CD14-positive monocyte (primary cell): ENCODE results near the gene RAB11FIP4. TPM values are rescaled to one million over a fixed set of nuclear protein-coding genes. Genes with fewer than 3 reads are reported as not detected.

Source experiments
- DNase-seq, 3 donors: peaks; one replicate each; pipeline ENCODE4 v3.0.0-alpha.2; 2011 to 2022
- H2AFZ ChIP-seq: 2 replicates; pipeline ENCODE4 v1.6.0; 2012; ENCODE audit warnings: mild to moderate bottlenecking, low read depth, low read length, inconsistent platforms; ENCODE audit not compliant: insufficient read depth, poor library complexity, severe bottlenecking
- H3K27ac ChIP-seq, 2 donors: 1 replicate in 1 of 2; 2 replicates in 1 of 2; pipeline ENCODE4 v1.5.1; 2012 to 2013; ENCODE audit warnings: low read length in 2 of 2, control low read depth in 1 of 2, inconsistent platforms in 1 of 2, low read depth in 1 of 2, mild to moderate bottlenecking in 1 of 2
- H3K27me3 ChIP-seq, 2 donors: one replicate each; pipeline versions ENCODE4 v1.6.0 to v1.6.1; 2011 to 2013; ENCODE audit warnings: low read length in 2 of 2; ENCODE audit not compliant: control insufficient read depth in 2 of 2, insufficient read depth in 2 of 2
- H3K36me3 ChIP-seq, 2 donors: replicated peaks in 1 of 2; 1 replicate in 1 of 2; 2 replicates in 1 of 2; pipeline versions ENCODE4 v1.5.1 to v1.6.1; 2012 to 2013; ENCODE audit warnings: low read length in 2 of 2, control low read depth in 1 of 2, inconsistent platforms in 1 of 2, mild to moderate bottlenecking in 1 of 2; ENCODE audit not compliant: insufficient read depth in 2 of 2, control insufficient read depth in 1 of 2
- H3K4me1 ChIP-seq, 2 donors: 1 replicate in 1 of 2; 2 replicates in 1 of 2; pipeline versions ENCODE4 v1.5.1 to v1.6.1; 2012 to 2013; ENCODE audit warnings: low read length in 2 of 2, control low read depth in 1 of 2, inconsistent platforms in 1 of 2, mild to moderate bottlenecking in 1 of 2, moderate library complexity in 1 of 2; ENCODE audit not compliant: insufficient read depth in 2 of 2, control insufficient read depth in 1 of 2
- H3K4me2 ChIP-seq: replicated peaks from 2 replicates; pipeline ENCODE3; 2012; ENCODE audit warnings: low read length, moderate library complexity, mild to moderate bottlenecking; ENCODE audit not compliant: poor library complexity, severe bottlenecking; ENCODE audit errors: extremely low read depth
- H3K4me3 ChIP-seq, 3 experiments: fragments of 200-600 bp in 1 of 3; sonication (generic) in 1 of 3; replicated peaks in 1 of 3; 1 replicate in 2 of 3; 2 replicates in 1 of 3; pipeline ENCODE4 v1.5.1; 2011 to 2013; ENCODE audit warnings: low read length in 3 of 3, mild to moderate bottlenecking in 3 of 3, control low read depth in 2 of 3, low read depth in 2 of 3, inconsistent platforms in 1 of 3, moderate library complexity in 1 of 3
- H3K79me2 ChIP-seq: 2 replicates; pipeline ENCODE4 v1.6.0; 2012; ENCODE audit warnings: mild to moderate bottlenecking, control low read depth, inconsistent platforms, low read length, moderate library complexity; ENCODE audit not compliant: insufficient read depth
- H3K9ac ChIP-seq: 2 replicates; pipeline ENCODE4 v1.6.0; 2017; ENCODE audit warnings: low read length, mild to moderate bottlenecking; ENCODE audit not compliant: insufficient read depth, poor library complexity, severe bottlenecking
- H3K9me3 ChIP-seq, 2 donors: replicated peaks in 1 of 2; 1 replicate in 1 of 2; 2 replicates in 1 of 2; pipeline versions ENCODE4 v1.5.1 to v1.6.1; 2012 to 2013; ENCODE audit warnings: low read length in 2 of 2, control low read depth in 1 of 2; ENCODE audit not compliant: control insufficient read depth in 1 of 2, insufficient read depth in 1 of 2
- H4K20me1 ChIP-seq: 2 replicates; pipeline ENCODE4 v1.6.0; 2012; ENCODE audit warnings: mild to moderate bottlenecking, low read length, control low read depth, moderate library complexity; ENCODE audit not compliant: insufficient read depth
- H3K27ac Mint-ChIP-seq, 7 donors: one replicate each; pipeline ENCODE4 v1.8.0; 2020; ENCODE audit warnings: mild to moderate bottlenecking in 7 of 7, mixed read lengths in 7 of 7, moderate library complexity in 6 of 7, inconsistent platforms in 2 of 7
- H3K27me3 Mint-ChIP-seq, 3 donors: one replicate each; pipeline ENCODE4 v1.8.0; 2021 to 2022; ENCODE audit warnings: low read depth in 3 of 3, mild to moderate bottlenecking in 3 of 3, mixed read lengths in 3 of 3, moderate library complexity in 3 of 3, inconsistent platforms in 1 of 3
- H3K36me3 Mint-ChIP-seq, 2 donors: one replicate each; pipeline ENCODE4 v1.8.0; 2020; ENCODE audit warnings: mixed read lengths in 2 of 2, inconsistent platforms in 1 of 2, mild to moderate bottlenecking in 1 of 2
- H3K4me1 Mint-ChIP-seq: one replicate; pipeline ENCODE4 v1.8.0; 2020; ENCODE audit warnings: mild to moderate bottlenecking, mixed read lengths
- H3K4me3 Mint-ChIP-seq, 2 donors: one replicate each; pipeline ENCODE4 v1.8.0; 2020; ENCODE audit warnings: mild to moderate bottlenecking in 2 of 2, mixed read lengths in 2 of 2, moderate library complexity in 1 of 2
- H3K9me3 Mint-ChIP-seq, 7 donors: one replicate each; pipeline ENCODE4 v1.8.0; 2020 to 2022; ENCODE audit warnings: mixed read lengths in 7 of 7, mild to moderate bottlenecking in 6 of 7, moderate library complexity in 6 of 7, inconsistent platforms in 2 of 7
- CTCF ChIP-seq: fragments of 200-600 bp; IDR thresholded peaks from one replicate; pipeline ENCODE4 v1.8.0; 2022; ENCODE audit warnings: antibody characterized with exemption, mild to moderate bottlenecking
- WGBS: methylation state at CpG from one replicate; pipeline ENCODE4 v1.1.5; 2013; ENCODE audit warnings: missing lambda C conversion rate; ENCODE audit not compliant: insufficient coverage; 5-methylcytosine and 5-hydroxymethylcytosine counted together
- intact Hi-C, 2 donors: fragments of 100-400 bp; cut with micrococcal nuclease; formaldehyde crosslinking; loops; one replicate each; pipeline versions ENCODE4 v1.15.0 to v1.15.1; 2023
- polyA plus RNA-seq, 3 donors: library from polyadenylated mRNA; depleted of rRNA in 1 of 3; unstranded in 2 of 3; stranded (reverse) in 1 of 3; fragments of 300-500 nt in 2 of 3; fragments of >200 nt in 1 of 3; fragmentation: Illumina TruSeq in 2 of 3; gene quantifications; 1 replicate in 2 of 3; 2 replicates in 1 of 3; pipeline ENCODE4 v1.2.3, GENCODE V29; 2012 to 2021

Gene RAB11FIP4
- polyA plus RNA-seq, 3 donors = 10.4 to 21.9 (median 16.2) TPM

GRCh38 chr17:31443386-31443785 lies 51.9 kb downstream of the RAB11FIP4 start:
- TF ChIP-seq CTCF = no peak
- no peak for DNase-seq
- intact Hi-C loops = no loop called here
- Mint-ChIP-seq H3K27me3 (peaks cover 6 to 13% (median 13%) of the 10 kb centered on the region in 3 donors), H3K36me3 (no peaks in the 10 kb centered on the region), H3K27ac (peak overlapping the region in 2 of 7 donors; percentile 25 to 55), H3K4me1 (peaks cover 2% of the 10 kb centered on the region), H3K4me3 (no peak overlapping the region), H3K9me3 (peaks cover 0 to 2% (median 0%) of the 10 kb centered on the region in 7 donors)
- Histone ChIP-seq H2AFZ (no peak overlapping the region), H3K9me3 (no peaks in the 10 kb centered on the region), H3K36me3 (no peaks in the 10 kb centered on the region), H3K4me3 (no peak overlapping the region), H3K4me1 (peaks cover 0 to 1% of the 10 kb centered on the region in 2 donors), H3K4me2 (no peak overlapping the region), H4K20me1 (no peaks in the 10 kb centered on the region), H3K27me3 (no peaks in the 10 kb centered on the region), H3K79me2 (no peaks in the 10 kb centered on the region), H3K27ac (no peak overlapping the region), H3K9ac (no peak overlapping the region)
- WGBS = 100% methylated on average over 4 of the region's 7 CpGs

- Histone ChIP-seq H3K9me3 (no peaks in the 10 kb centered on the region), H3K27ac (no peak overlapping the region), H2AFZ (no peak overlapping the region), H3K79me2 (no peaks in the 10 kb centered on the region), H4K20me1 (no peaks in the 10 kb centered on the region), H3K4me2 (no peak overlapping the region), H3K4me1 (peaks cover 2 to 7% of the 10 kb centered on the region in 2 donors), H3K27me3 (no peaks in the 10 kb centered on the region), H3K36me3 (no peaks in the 10 kb centered on the region), H3K4me3 (no peak overlapping the region), H3K9ac (no peak overlapping the region)
- TF ChIP-seq CTCF = no peak
- Mint-ChIP-seq H3K36me3 (no peaks in the 10 kb centered on the region), H3K27ac (no peak overlapping the region), H3K4me1 (peaks cover 8% of the 10 kb centered on the region), H3K27me3 (peaks cover 6 to 13% (median 7%) of the 10 kb centered on the region in 3 donors), H3K9me3 (peaks cover 0 to 2% (median 0%) of the 10 kb centered on the region in 7 donors), H3K4me3 (no peak overlapping the region)
- no CpG with 5 or more reads among the region's 2 CpGs for WGBS
- DNase-seq = no peak
- intact Hi-C loops = no loop called here
Measured at GRCh38 chr17:31444026-31444425, 52.6 kb downstream of the RAB11FIP4 start.
